ENCODE results near the gene MAGED1.

DNA sequence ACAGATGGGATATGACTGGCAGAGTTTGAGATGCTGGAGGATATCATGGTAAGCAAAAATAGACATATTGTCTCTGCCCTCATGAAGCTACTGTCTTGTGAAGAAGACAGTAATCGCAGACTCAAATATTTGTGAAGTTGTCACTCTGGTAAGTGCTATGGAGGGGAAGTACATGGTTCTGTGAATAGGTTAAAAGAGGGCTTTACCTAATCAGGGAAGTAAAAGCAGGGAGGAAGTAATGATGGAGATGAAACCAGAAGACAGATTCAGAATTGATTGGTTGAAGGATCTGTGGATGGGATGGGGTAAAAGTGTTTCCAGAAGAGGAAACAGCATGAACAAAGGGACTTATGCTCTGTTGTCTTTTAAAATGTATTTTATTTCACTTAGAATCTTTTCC, 19.3 kb upstream of the MAGED1 start:
- TF ChIP-seq, protein P1, sequence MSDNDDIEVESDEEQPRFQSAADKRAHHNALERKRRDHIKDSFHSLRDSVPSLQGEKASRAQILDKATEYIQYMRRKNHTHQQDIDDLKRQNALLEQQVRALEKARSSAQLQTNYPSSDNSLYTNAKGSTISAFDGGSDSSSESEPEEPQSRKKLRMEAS (IDR thresholded peaks at IDR 0.05): no peak
- TF ChIP-seq, protein P2, sequence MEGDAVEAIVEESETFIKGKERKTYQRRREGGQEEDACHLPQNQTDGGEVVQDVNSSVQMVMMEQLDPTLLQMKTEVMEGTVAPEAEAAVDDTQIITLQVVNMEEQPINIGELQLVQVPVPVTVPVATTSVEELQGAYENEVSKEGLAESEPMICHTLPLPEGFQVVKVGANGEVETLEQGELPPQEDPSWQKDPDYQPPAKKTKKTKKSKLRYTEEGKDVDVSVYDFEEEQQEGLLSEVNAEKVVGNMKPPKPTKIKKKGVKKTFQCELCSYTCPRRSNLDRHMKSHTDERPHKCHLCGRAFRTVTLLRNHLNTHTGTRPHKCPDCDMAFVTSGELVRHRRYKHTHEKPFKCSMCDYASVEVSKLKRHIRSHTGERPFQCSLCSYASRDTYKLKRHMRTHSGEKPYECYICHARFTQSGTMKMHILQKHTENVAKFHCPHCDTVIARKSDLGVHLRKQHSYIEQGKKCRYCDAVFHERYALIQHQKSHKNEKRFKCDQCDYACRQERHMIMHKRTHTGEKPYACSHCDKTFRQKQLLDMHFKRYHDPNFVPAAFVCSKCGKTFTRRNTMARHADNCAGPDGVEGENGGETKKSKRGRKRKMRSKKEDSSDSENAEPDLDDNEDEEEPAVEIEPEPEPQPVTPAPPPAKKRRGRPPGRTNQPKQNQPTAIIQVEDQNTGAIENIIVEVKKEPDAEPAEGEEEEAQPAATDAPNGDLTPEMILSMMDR (IDR thresholded peaks at IDR 0.05; ENCODE audit: control extremely low read depth in 1 of 3, insufficient read depth in 1 of 3, low read depth in 1 of 3, low read length in 3 of 3): no peak
- TF ChIP-seq SIRT6 (IDR thresholded peaks at IDR 0.05; ENCODE audit: low read length) (no peak), HDAC6 (IDR thresholded peaks at IDR 0.05; ENCODE audit: low read depth, low read length) (no peak), RFX5 (IDR thresholded peaks at IDR 0.05; ENCODE audit: borderline replicate concordance, low read depth, low read length) (no peak), POLR2AphosphoS5 (IDR thresholded peaks at IDR 0.05; ENCODE audit: low read depth, low read length) (no peak), YY1 (IDR thresholded peaks at IDR 0.05; ENCODE audit: low read depth, low read length) (no peak)
- TF ChIP-seq, protein P3, sequence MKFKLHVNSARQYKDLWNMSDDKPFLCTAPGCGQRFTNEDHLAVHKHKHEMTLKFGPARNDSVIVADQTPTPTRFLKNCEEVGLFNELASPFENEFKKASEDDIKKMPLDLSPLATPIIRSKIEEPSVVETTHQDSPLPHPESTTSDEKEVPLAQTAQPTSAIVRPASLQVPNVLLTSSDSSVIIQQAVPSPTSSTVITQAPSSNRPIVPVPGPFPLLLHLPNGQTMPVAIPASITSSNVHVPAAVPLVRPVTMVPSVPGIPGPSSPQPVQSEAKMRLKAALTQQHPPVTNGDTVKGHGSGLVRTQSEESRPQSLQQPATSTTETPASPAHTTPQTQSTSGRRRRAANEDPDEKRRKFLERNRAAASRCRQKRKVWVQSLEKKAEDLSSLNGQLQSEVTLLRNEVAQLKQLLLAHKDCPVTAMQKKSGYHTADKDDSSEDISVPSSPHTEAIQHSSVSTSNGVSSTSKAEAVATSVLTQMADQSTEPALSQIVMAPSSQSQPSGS (IDR thresholded peaks at IDR 0.05; ENCODE audit: low read length): no peak

All from H1 (cell line).